Calu3 (cell line): ENCODE measurements around the gene SYCP1. TPM values are rescaled to one million over a fixed set of nuclear protein-coding genes. Genes with fewer than 3 reads are reported as not detected.

ENCODE experiments used
- BruUV-seq: library from RNA; stranded (reverse); fragments of 400-500 nt; replicated peaks from 2 replicates; lab custom pipeline; 2021; lab: Mats Ljungman, UMichigan
- CTCF ChIA-PET: fragments of 300-600 bp; sonication (Branson Sonifier 250); formaldehyde crosslinking; loops from one replicate; lab custom pipeline; 2022; ENCODE audit warnings: antibody characterized with exemption; lab: Charles Lee
- DNase-seq: peaks from one replicate; pipeline ENCODE4 v3.0.0; 2022
- H3K27ac Mint-ChIP-seq: one replicate; pipeline ENCODE4 v1.8.0; 2022; ENCODE audit warnings: mixed read lengths; ENCODE audit not compliant: unreplicated experiment
- H3K27me3 Mint-ChIP-seq: one replicate; pipeline ENCODE4 v1.8.0; 2022; ENCODE audit warnings: mixed read lengths; ENCODE audit not compliant: unreplicated experiment
- H3K36me3 Mint-ChIP-seq: one replicate; pipeline ENCODE4 v1.8.0; 2022; ENCODE audit warnings: mild to moderate bottlenecking, moderate library complexity, mixed read lengths; ENCODE audit not compliant: insufficient read depth, unreplicated experiment
- H3K4me1 Mint-ChIP-seq: one replicate; pipeline ENCODE4 v1.8.0; 2022; ENCODE audit warnings: mild to moderate bottlenecking, low read depth, mixed read lengths; ENCODE audit not compliant: unreplicated experiment
- H3K4me3 Mint-ChIP-seq: one replicate; pipeline ENCODE4 v1.8.0; 2022; ENCODE audit warnings: mild to moderate bottlenecking, low read depth, moderate library complexity, mixed read lengths; ENCODE audit not compliant: unreplicated experiment
- H3K9me3 Mint-ChIP-seq: one replicate; pipeline ENCODE4 v1.8.0; 2022; ENCODE audit warnings: low read depth, mixed read lengths; ENCODE audit not compliant: unreplicated experiment
- CTCF ChIP-seq: fragments of 200-600 bp; IDR thresholded peaks from one replicate; pipeline ENCODE4 v1.8.0; 2022; ENCODE audit warnings: antibody characterized with exemption; ENCODE audit not compliant: unreplicated experiment
- intact Hi-C: fragments of 100-400 bp; cut with micrococcal nuclease; formaldehyde crosslinking; loops from one replicate; pipeline ENCODE4 v1.10.0; 2022; ENCODE audit not compliant: unreplicated experiment
- total RNA-seq: library from RNA; stranded (reverse); gene quantifications from 2 replicates; pipeline ENCODE4 v1.2.3, GENCODE V29; 2022

The SYCP1 gene
- total RNA-seq, 1 experiment from 2014 or later: not detected

- TF ChIP-seq CTCF: no peak
- Mint-ChIP-seq H3K4me1 (no peaks in the 10 kb centered on the region), H3K27ac (no peak within 1 kb of the TSS), H3K27me3 (no peaks in the 10 kb centered on the region), H3K9me3 (no peaks in the 10 kb centered on the region), H3K4me3 (no peak within 1 kb of the TSS), H3K36me3 (no peaks in the 10 kb centered on the region)
- no TSS peak for BruUV-seq
- DNase-seq: no peak
- intact Hi-C loops: no loop called here
- CTCF ChIA-PET: no interaction called here
Observed at GRCh38 chr1:115029526-115029925, 174.9 kb downstream of the SYCP1 start, which contains the start of gene TSHB. Gene TSHB (plus strand): TSS chr1:115029826. CDS start chr1:115033363, 3,537 bp downstream.

GRCh38 chr1:115031595-115031994 lies 176.9 kb downstream of the SYCP1 start:
- Mint-ChIP-seq H3K27ac (no peak overlapping the region), H3K9me3 (no peaks in the 10 kb centered on the region), H3K4me3 (no peak overlapping the region), H3K4me1 (no peaks in the 10 kb centered on the region), H3K36me3 (no peaks in the 10 kb centered on the region), H3K27me3 (no peaks in the 10 kb centered on the region)
- DNase-seq: no peak
- intact Hi-C loops: loop anchor here (10.0 kb wide), 1 partner anchor 73 kb away; no protein-coding TSS in a partner anchor
- CTCF ChIA-PET: no interaction called here
- TF ChIP-seq CTCF: no peak
- no TSS peak for BruUV-seq

- no peaks in the 10 kb centered on the region for H3K27me3 Mint-ChIP-seq
- intact Hi-C loops: loop anchor here (10.0 kb wide), 1 partner anchor 69 kb away; no protein-coding TSS in a partner anchor
- no peak for TF ChIP-seq CTCF
- no peaks in the 10 kb centered on the region for H3K9me3 Mint-ChIP-seq
- BruUV-seq: no TSS peak
- no peak overlapping the region for H3K27ac Mint-ChIP-seq
- H3K4me1 Mint-ChIP-seq: no peaks in the 10 kb centered on the region
- no peaks in the 10 kb centered on the region for H3K36me3 Mint-ChIP-seq
- CTCF ChIA-PET: no interaction called here
- no peak overlapping the region for H3K4me3 Mint-ChIP-seq
- no peak for DNase-seq
Observed at GRCh38 chr1:115035652-115036051, 181.0 kb downstream of the SYCP1 start.

GRCh38 chr1:115036814-115037507 lies 182.3 kb downstream of the SYCP1 start:
- no peaks in the 10 kb centered on the region for H3K9me3 Mint-ChIP-seq
- intact Hi-C loops: loop anchor here (10.0 kb wide), 1 partner anchor 68 kb away; no protein-coding TSS in a partner anchor
- no peak for TF ChIP-seq CTCF
- CTCF ChIA-PET: interaction anchor here (0.6 kb wide), 1 partner anchor 16 kb away, joined by 3 read pairs; no protein-coding TSS in a partner anchor
- no peak overlapping the region for H3K27ac Mint-ChIP-seq
- H3K4me1 Mint-ChIP-seq: no peaks in the 10 kb centered on the region
- no peak for DNase-seq
- H3K36me3 Mint-ChIP-seq: no peaks in the 10 kb centered on the region
- no TSS peak for BruUV-seq
- H3K4me3 Mint-ChIP-seq: no peak overlapping the region
- H3K27me3 Mint-ChIP-seq: no peaks in the 10 kb centered on the region
